OCI-LY7 (cell line): ENCODE results near the gene DSCAM.

ENCODE experiments used
- CTCF ChIP-seq: fragments of 200-600 bp; sonication (generic); conservative IDR thresholded peaks from 2 replicates; pipeline ENCODE4 v1.5.1; 2014; ENCODE audit warnings: mild to moderate bottlenecking, antibody characterized with exemption, low read length, moderate library complexity, mixed read lengths
- EZH2phosphoT487 ChIP-seq: fragments of 200-600 bp; sonication (generic); IDR thresholded peaks from 2 replicates; pipeline ENCODE4 v1.6.1; 2018; ENCODE audit warnings: low read depth, borderline replicate concordance, mild to moderate bottlenecking, mixed run types, antibody characterized with exemption, low read length, moderate library complexity, mixed read lengths

GRCh38 chr21:40356644-40357043 is 490.3 kb downstream of the DSCAM start:
- TF ChIP-seq EZH2phosphoT487 (no peak), CTCF (no peak)
